ENCODE measurements around the gene TM9SF3. TPM values are rescaled to one million over a fixed set of nuclear protein-coding genes. Genes with fewer than 3 reads are reported as not detected.

The TM9SF3 gene
- total RNA-seq, 2 donors from 2014 or later: 46.0 to 46.7 TPM

DNA sequence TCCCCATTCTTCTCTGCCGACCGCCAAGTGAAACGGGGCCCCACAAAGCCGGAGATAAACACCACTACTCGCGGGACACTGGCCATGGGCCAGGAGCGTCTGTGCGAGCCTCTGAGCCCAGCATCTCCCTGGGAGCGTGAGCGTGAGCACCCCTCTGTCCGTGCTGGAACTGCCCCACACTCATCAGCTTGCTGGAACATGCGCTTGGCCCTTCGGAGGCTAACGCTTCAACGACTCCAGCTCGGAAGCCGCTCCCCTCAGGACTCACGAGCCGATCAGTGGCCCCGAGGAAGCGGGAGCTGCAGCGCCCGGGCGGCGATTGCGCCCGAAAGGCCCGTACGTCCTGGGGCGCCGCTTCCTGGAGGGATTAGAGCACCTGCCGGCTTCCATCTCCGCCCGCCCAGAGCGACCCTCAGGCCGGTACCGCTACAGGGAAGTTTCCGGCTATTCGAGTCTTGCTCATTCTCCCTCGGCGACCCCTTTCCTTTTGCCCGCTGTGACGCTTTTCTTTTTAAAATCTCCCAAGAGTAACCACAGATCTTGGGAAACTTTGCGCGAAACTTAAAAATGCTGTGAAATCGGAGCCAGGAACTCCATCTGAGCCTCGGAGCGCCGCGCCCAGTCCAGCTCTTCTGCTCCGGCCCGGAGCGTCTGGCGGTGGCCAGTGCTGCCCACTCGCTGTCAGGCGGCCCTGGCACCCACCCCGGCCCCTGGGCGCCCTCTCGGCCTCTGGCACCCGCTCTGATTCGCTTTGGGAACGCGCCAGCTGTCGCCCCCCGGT, 74.1 kb downstream of the TM9SF3 start:
- H3K27ac ChIP-seq: peak overlapping the region; percentile 34 to 70
- H3K36me3 ChIP-seq: no peaks in the 10 kb centered on the region
- no peaks in the 10 kb centered on the region for H3K9me3 ChIP-seq
- no peaks in the 10 kb centered on the region for H3K27me3 ChIP-seq
- peaks cover 0 to 24% of the 10 kb centered on the region in 2 donors for H3K4me1 ChIP-seq
- H3K4me3 ChIP-seq: peak overlapping the region; percentile 34 to 67
- TF ChIP-seq, protein P1, sequence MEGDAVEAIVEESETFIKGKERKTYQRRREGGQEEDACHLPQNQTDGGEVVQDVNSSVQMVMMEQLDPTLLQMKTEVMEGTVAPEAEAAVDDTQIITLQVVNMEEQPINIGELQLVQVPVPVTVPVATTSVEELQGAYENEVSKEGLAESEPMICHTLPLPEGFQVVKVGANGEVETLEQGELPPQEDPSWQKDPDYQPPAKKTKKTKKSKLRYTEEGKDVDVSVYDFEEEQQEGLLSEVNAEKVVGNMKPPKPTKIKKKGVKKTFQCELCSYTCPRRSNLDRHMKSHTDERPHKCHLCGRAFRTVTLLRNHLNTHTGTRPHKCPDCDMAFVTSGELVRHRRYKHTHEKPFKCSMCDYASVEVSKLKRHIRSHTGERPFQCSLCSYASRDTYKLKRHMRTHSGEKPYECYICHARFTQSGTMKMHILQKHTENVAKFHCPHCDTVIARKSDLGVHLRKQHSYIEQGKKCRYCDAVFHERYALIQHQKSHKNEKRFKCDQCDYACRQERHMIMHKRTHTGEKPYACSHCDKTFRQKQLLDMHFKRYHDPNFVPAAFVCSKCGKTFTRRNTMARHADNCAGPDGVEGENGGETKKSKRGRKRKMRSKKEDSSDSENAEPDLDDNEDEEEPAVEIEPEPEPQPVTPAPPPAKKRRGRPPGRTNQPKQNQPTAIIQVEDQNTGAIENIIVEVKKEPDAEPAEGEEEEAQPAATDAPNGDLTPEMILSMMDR (IDR thresholded peaks at IDR 0.05): no peak
- no peak for DNase-seq (ENCODE audit: low spot score)

DNA sequence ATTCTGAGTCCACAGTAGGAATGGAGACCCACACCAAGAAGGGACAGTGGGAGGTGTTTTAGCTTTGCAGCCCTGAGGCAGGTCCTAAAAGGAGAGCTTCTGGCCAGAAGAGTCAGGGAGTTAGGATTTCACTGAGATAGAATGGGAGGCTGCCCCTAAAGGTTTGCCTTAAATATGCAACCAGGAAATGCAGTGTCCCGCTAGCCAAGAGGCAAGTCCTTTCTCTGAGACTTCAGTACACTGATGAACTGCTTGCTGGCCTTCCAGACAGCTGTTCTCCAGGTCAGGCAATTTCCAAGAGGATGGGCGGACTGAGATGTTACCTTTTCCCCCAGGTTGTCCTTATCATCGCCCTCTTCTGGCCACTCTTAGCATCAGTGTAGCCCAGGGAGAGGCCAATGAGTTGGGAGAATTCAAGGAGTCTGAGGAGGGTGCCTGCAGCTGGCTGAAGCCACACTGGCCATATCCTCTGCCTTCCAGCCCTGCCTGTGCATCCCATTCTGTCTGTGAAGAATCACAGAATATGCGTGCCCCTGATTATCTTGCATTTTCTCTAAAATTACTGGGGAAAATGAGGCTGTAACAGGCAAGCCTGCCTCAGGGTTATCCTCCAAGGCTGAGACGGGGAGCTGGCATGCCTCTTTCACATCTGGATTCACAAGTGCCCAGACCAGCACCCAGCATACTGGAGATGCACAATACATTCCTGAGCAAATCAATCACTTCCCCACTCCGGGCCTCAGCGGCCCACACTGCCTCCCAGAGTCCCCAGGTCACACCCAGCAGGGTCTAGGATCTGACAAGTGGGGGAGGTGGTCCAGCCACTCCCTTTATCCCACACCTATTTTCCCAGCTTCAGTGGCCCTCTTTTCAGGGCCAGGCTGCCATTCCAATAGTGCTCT, 75.5 kb downstream of the TM9SF3 start:
- TF ChIP-seq, protein P1 (IDR thresholded peaks at IDR 0.05): peak in 1 of 2 donors; percentile 58
- no peaks in the 10 kb centered on the region for H3K9me3 ChIP-seq
- no peaks in the 10 kb centered on the region for H3K27me3 ChIP-seq
- no peak overlapping the region for H3K4me3 ChIP-seq
- H3K4me1 ChIP-seq: peaks cover 0 to 24% of the 10 kb centered on the region in 2 donors
- DNase-seq (ENCODE audit: low spot score): no peak
- H3K27ac ChIP-seq: no peak overlapping the region
- no peaks in the 10 kb centered on the region for H3K36me3 ChIP-seq

DNA sequence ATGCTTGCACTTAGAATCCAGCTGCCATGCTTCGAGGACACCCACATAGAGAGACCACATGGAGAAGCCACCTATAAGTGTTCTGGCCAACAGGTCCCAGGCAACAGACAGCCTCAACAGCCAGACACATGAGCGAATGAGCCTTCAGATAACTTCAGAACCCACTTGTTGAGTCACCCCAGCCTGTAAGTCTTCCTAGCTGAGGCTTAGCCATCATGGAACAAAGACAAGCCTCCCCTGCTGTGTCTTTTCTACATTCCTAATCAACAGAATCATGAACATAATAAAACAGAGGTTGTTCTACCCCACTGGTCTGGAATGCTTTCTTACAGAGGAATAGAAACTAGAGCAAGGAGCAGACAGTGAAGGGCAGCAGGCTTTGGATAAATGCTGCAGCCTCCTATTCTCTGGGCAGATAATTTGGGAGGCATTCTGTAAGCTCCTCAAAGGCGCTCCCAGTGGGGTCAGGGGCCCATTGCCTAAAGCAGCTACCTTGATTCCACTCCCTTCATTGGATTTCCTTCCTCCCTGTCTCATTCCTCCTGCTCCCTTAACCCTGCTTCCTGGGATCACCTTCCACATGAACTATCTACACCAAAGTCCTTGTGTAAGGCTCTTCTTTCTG, 77.7 kb downstream of the TM9SF3 start:
- Histone ChIP-seq H3K36me3 (no peaks in the 10 kb centered on the region), H3K9me3 (no peaks in the 10 kb centered on the region), H3K27me3 (no peaks in the 10 kb centered on the region), H3K27ac (no peak overlapping the region), H3K4me3 (no peak overlapping the region), H3K4me1 (peaks cover 0 to 20% of the 10 kb centered on the region in 2 donors)
- TF ChIP-seq, protein P1 (IDR thresholded peaks at IDR 0.05): no peak
- no peak for DNase-seq (ENCODE audit: low spot score)

DNA sequence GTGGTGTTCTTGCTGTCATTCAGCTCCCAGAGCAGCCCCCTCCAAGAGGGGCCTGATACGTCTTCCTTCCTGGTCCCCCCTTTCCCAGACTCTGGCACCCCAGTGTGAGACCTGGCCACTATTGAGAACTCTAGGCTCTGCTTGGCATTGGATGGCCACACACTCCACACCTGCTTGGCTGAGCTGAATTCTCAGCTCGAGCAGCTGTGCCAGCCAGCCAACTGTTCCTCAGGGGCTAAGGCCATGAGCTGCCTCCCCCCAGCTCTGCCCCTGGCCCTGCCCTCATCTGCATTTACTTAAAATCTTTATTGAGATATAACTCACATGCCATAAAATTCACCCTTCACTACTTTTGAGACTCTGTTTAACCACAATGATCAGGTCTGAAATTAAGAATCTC, 79.8 kb downstream of the TM9SF3 start:
- H3K27me3 ChIP-seq: no peaks in the 10 kb centered on the region
- H3K4me3 ChIP-seq: no peak overlapping the region
- TF ChIP-seq, protein P1 (IDR thresholded peaks at IDR 0.05): no peak
- no peak for DNase-seq (ENCODE audit: low spot score)
- peaks cover 0 to under 1% of the 10 kb centered on the region in 2 donors for H3K4me1 ChIP-seq
- no peak overlapping the region for H3K27ac ChIP-seq
- H3K36me3 ChIP-seq: no peaks in the 10 kb centered on the region
- H3K9me3 ChIP-seq: no peaks in the 10 kb centered on the region

DNA sequence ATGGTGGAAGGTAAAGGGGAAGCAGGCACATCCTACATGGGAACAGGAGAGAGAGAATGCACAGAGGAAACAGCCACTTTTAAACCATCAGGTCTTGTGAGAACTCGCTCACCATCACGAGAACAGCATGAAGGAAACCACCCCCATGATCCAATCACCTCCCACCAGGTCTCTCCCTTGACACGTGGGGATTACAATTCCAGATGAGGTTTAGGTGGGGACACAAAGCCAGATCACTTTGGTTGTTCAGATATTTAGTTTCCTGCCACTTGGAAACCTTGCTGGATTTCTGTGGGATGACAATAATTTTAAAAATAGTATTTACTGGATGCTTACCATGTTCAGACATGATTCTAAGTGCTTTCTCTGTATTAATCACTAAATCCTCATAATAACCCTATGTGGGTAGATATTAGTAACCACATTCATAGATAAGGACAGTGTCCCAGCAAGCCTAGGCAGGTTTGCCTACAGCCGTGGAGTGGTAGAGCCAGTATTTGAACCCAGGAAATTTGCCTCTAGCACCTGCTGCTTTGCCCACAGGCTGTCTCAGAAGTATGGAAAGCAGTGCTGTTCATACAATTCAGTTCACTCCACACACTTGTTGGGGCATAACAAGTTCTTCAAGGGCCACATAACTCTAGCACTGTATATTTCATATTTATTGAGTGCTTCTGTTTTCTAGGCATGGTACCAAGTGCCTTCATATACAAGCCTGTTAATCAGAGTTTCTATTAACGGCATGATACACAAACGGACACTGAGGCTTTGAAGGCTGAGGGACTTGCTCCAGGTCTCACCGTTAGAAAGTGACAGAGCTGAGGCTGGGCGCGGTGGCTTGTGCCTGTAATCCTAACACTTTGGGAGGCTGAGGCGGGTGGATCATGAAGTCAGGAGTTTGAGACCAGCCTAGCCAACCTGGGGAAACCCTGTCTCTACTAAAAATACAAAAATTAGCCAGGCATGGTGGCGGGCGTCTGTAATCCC, 81.4 kb downstream of the TM9SF3 start:
- TF ChIP-seq, protein P1 (IDR thresholded peaks at IDR 0.05): no peak
- Histone ChIP-seq H3K9me3 (no peaks in the 10 kb centered on the region), H3K4me1 (no peaks in the 10 kb centered on the region), H3K36me3 (no peaks in the 10 kb centered on the region), H3K4me3 (no peak overlapping the region), H3K27ac (no peak overlapping the region), H3K27me3 (no peaks in the 10 kb centered on the region)
- DNase-seq (ENCODE audit: low spot score): no peak
